ENCODE data around the gene DNAH10.

The DNAH10 gene

DNA sequence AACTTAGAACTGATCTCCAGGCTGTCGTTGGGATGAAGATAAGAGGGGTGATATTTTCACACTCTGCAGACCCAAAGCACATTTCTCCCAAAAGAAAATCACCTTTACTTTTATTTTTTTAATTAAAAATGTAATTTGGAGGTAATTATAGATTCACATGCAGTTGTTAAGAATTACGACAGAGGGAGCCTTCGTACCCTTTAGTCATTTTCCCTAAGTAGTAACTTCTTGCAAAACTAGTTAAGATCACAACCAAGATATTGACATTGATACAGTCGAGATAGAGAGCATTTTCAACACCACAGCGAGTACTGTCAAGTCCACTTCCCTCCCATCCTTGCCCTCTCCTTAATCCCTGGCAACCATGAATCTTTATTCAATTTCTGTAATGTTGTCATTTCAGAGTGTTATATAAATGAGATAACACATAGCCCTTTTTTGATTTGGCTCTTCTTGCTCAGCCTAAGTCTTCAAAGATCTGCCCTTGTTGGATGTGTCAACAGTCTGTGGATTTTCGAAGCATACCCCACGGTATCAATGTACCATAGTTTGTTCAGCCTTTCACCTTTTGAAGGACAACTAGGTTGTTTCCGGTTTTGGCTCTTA, 39.6 kb downstream of the DNAH10 start:
- no peak for DNase-seq

GRCh38 chr12:123805173-123805572, 43.1 kb downstream of the DNAH10 start:
- DNase-seq: no peak

DNA sequence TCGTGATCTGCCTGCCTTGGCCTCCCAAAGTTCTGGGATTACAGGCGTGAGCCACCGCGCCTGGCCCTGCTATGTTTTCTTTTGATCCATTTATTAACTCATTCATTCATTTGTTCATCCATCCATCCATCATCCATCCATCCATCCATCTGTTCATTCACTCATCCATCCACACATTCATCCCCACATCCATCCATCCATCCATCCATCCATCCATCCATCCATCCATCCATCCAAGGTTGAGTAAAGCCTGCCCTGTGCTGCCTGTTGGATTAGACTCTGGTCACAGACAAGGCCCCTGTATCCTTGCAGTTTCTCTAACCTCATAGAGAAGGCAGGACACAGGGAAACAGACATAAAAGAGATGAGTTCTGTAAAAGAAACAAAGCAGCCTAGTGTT, 44.9 kb downstream of the DNAH10 start:
- DNase-seq: no peak

DNA sequence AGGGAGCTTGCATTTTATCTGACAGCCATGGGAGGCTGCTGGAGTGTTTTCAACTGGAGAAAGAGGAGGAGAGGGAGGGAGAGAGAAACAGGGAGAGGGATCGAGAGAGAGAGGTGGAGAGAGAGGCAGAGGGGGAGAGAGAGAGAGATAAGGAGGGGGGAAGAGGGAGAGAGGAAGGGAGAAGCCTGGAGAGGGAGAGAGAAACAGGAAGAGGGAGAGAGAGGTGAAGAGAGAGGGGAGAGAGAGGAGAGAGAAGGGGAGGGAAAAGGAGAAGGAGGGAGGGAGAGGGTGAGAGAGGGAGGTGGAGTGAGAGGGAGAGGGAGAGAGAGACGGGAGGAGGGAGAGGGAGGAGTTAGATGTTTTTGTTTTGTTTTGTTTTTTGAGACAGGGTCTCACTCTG, 45.6 kb downstream of the DNAH10 start:
- no peak for DNase-seq

- no peak for DNase-seq
These were observed 46.1 kb downstream of the DNAH10 start for GRCh38 chr12:123808167-123808566.

- DNase-seq: no peak
These were observed 51.2 kb downstream of the DNAH10 start for GRCh38 chr12:123813349-123813748.

GRCh38 chr12:123815968-123816367, 53.9 kb downstream of the DNAH10 start:
- DNase-seq: no peak

DNA sequence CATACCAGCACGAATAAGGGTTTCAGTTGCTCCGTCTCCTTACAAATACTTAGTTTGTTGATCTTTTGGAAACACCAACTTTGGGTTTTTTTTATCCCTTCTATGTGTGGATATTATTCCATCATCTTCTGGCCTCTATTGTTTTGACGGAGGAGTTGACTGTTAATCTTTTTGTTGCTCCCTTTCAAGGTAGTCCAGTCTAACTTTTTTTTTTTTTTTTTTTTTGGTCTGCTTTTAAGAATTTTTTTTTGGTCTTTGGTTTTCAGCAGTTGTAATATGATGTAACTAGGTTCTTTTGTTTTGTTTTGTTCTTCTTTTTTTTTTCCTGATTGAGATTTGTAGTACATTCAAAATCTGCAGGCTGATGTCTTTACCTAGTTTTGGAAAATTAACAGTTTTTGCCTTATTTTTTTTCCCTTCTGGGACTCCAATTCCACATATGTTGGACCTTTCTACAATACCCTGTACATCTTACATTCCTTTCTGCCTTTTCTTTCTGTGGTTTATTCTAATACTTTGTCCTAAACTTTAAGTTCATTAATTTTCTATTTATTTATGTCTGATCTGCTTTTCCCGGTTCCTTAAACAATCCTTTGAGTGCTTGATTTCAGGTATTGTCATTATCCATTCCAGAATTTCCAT, 54.9 kb downstream of the DNAH10 start:
- DNase-seq: no peak

DNA sequence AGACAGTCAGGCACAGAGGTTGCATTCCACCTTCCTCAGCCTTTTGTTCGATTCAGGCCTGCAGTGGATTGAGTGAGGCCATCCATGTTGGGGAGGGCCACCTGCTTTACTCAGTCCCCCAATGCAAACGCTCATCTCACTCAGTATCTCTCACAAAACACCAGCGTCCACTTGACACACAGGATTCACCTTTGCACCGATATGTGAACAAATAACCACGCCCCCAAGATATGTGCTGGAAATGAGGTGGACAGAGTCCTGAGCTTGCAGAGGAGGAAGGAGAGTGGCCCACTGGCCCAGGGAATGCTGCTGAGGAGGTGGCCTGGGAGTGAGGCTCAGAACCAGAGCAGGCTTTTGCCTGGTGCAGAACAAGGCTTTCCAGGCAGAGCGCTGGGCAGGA, 60.7 kb downstream of the DNAH10 start:
- DNase-seq: no peak

DNA sequence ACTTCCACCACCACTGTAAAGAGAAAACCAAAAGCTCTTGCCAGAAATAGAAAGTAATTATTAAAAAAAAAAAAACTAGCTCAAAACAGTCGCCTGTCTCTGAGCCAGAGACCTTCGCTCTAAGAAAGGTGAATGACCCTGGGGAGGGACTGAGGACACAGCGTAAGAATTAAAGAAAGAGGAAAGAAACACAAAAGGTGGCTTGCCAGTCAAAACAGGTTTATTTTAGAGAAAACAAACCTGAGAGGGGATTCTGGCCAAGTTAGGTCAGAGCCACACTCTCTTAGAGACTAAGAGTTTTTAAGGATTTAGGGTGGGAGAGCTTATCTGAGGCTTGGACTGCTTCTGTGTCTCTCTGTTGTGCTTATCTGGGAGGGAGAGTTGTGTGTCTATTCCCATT, 66.0 kb downstream of the DNAH10 start:
- DNase-seq: no peak

DNA sequence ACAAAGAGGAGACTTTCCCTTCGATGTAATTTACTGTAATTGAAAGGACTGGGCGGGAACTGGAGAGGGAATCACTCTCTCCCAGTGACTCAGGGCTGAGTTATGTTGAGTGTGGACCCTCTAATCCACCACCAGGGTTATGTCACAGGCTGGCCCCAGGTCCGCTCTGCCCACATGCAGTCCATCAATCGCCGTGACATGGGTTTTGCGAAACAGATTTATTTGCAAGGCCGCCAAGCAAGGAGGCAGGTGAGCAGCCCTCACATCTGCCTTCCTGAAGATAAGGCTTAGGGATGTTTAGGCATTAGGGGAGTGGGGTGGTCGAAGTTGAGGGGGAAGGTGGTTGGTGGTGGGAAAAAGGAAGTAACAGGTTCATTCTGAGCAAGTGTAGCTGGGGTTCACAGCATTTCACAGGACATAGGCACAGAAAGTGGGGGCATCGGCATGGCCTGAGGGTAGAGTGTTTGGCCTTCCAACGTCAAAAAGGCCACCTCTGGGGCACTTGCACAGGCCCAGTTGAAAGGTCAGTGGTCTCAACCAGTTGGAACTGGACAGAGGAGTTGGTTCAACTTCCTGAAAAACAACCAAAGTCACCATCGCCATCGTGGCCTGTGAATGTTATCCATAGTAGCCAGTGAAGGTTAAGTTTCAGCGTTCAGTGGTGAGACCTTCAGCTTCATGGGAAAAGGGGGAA, 66.9 kb downstream of the DNAH10 start:
- no peak for DNase-seq

DNA sequence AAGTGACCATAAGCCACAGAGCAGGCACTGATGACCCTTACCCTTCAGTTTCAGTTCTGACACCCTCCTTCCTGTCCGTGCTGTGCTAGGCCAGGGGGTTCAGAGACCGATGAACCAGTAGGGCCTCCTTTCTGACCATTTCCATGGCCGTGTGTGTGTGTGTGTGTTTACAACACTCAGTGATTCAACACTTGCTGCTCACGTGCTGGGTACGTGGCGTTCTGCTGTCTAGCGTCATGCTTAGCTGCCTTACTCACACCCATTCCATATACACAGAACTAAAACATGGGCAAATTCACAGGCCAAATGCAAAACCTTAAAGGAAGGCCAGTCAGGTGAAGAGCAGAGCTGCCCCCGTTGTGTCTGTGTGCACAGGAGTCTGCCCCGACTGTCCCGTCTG, 67.5 kb downstream of the DNAH10 start:
- no peak for DNase-seq

DNA sequence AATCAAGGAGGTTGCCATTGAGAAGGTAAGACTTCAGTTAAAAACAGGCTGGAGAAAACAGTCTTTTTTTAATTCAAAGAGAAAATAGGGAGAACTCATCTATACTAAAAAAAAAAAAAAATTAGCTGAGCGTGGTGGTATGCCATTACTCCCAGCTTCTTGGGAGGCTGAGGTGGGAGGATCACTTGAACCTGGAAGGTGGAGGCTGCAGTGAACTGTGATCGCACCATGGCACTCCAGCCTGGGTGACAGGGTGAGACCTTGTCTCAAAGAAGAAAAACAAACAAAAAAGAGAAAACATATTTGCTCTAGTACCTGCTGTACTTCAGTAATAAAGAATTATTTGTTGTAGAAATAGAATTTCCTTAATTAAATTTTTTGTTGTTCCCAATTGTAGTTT, 68.6 kb downstream of the DNAH10 start:
- no peak for DNase-seq

- DNase-seq: no peak
These were observed 70.0 kb downstream of the DNAH10 start for GRCh38 chr12:123832052-123832451.

GRCh38 chr12:123833830-123834229, 71.7 kb downstream of the DNAH10 start:
- no peak for DNase-seq

DNA sequence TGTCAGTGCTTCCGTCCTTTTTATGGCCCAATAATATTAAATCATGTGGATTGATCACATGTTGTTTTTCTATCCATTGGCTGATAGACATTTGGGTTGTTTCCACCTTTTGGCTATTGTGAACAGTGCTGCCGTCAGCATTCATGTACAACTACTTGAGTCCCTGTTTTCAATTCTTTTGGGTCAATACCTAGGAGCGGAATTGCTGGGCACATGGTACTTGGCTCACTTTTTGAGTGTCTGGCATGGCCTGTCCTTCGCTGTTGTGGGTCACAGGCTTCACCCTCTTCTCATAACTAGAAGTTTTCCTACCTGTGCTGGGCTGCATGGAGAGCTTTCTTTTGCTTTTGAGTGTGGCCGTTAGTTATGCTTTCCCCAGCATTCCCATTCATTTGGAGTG, 72.7 kb downstream of the DNAH10 start:
- DNase-seq: no peak

GRCh38 chr12:123836292-123836691, 74.2 kb downstream of the DNAH10 start:
- no peak for DNase-seq

DNA sequence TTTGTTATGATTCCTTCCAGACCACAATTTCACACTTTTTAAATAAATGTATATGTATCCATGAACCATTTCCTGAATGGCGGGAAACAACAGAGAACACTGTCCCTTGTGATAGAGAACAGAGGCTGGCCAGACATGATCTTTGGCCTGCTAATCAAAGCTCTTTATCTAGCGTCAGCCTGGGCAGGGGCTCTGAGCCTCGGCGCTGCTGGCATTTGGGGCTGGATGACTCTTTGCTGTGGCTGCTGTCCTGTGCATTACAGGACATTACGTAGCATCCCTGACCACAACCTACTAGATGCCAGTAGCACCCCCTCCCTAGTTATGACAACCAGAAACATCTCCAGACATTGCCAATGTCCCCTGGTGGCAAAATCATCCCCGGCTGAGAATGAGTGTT, 77.7 kb downstream of the DNAH10 start:
- no peak for DNase-seq

DNA sequence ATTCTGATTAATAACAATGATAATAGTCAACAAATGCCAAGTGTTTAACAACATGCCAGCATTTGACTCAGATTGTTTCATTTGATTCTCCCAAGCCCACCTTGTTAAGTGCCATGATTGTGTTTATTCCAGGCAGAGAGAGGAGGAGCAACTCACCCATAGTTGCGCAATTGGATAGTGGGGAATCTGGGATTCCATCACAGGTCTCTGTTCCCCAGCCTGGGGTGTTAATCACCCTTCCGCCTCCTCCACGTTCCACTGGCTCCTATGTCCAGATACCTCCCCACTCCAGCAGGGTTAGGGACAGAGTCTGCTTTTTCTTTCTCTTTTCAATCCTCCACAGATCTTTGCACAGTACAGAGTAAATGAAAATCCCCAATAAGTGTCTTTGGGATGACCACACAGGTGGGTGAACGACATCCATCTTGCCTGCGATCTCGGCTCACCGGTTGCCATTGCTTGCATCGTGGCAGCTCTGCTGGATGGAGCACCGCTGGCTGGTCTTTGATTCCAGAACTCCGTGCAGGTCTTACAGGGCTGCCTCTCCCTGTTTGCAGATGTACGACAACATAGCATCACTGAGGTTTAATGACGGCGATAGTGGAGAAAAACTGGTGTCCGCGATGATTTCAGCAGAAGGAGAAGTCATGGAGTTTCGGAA, 78.8 kb downstream of the DNAH10 start:
- DNase-seq: no peak

DNA sequence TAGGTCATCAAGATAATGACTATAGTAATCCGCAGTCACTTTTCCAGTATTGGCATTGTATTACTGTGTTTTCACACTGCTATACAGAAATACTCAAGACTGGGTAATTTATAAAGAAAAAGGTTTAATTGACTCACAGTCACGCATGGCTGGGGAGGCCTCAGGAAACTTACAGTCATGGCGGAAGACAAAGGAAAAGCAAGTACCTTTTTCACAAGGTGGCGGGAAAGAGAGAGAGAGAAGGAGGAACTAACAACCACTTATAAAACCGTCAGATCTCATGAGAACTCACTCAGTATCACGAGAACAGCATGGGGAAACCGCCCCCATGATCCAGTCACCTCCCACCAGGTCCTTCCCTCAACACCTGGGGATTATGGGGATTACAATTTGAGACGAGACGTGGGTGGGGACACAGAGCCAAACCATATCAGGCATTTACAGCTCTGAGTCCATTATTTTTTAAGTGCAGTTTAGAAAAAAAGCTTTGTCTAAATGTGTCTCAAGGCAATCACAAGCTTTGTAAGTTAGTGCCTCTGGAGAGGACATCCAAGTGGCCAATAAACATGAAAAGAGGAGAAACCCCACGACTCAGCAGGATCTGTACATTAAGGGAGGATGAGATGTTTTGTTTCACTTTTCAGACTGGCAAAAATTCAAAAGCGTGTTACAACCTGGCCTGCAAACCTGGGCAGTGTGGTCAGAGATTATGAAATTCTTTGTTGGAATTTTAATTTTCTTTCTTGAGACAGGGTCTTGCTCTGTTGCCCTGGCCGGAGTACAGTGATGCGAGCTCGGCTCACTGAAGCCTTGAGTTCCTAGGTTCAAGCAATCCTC, 82.0 kb downstream of the DNAH10 start:
- DNase-seq: no peak

GRCh38 chr12:123845881-123846280, 83.8 kb downstream of the DNAH10 start:
- no peak for DNase-seq

GRCh38 chr12:123846340-123846739, 84.2 kb downstream of the DNAH10 start:
- no peak for DNase-seq

- DNase-seq: no peak
These were observed 84.9 kb downstream of the DNAH10 start for GRCh38 chr12:123847019-123847418.
